ENCODE measurements around the gene TNIP1. TPM values are rescaled to one million over a fixed set of nuclear protein-coding genes. Genes with fewer than 3 reads are reported as not detected.
A peak's percentile ranks its signal among the peaks of the same experiment; 100 is the strongest.

The TNIP1 gene
- total and polyA plus RNA-seq, 10 donors, result 67.7 to 260 (median 199) TPM

DNA sequence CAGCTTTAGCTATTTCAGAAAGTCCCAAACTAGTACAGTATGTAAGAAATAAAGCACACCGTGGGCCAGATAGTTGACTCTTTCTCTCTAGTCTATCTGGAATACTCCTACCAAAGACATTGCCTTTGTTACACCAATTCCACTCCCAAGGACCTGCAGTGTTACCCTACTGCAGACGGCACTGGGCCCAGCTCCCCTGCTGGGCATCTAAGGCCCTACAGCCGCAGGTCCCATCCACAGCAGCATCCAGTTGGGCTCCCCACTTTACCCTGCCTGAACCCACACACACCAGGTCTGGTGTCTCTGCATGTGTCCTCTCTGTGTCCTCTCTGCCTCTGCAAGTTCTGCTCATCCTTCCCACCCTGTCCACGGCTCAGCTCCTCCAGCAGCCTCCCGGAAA, 22.5 kb downstream of the TNIP1 start:
- WGBS, 5 donors, result 69 to 91% (median 86%) methylated on average over 5 of the region's 5 CpGs
- Histone ChIP-seq H3K27ac (peak overlapping the region in 7 of 8 donors; percentile 77 to 95 (median 85)), H3K4me1 (peaks cover 26 to 100% (median 71%) of the 10 kb centered on the region in 6 donors), H3K36me3 (peaks cover 4 to 99% (median 88%) of the 10 kb centered on the region in 6 donors), H3K4me3 (peak overlapping the region in 1 of 8 donors; percentile 46), H3K9me3 (no peaks in the 10 kb centered on the region), H3K27me3 (replicated peaks in 1 of 7) (no peaks in the 10 kb centered on the region)
- TF ChIP-seq CTCF (IDR thresholded peaks at IDR 0.05 in 8 of 11, conservative IDR thresholded peaks at IDR 0.05 in 3 of 11), result no peak
- TF ChIP-seq POLR2A (IDR thresholded peaks at IDR 0.05), result no peak
- no peak for TF ChIP-seq POLR2AphosphoS5 (IDR thresholded peaks at IDR 0.05)
- DNase-seq, result no peak
- intact Hi-C loops (cut with DNase I; ENCODE audit: low total_unique reads), result no loop called here

DNA sequence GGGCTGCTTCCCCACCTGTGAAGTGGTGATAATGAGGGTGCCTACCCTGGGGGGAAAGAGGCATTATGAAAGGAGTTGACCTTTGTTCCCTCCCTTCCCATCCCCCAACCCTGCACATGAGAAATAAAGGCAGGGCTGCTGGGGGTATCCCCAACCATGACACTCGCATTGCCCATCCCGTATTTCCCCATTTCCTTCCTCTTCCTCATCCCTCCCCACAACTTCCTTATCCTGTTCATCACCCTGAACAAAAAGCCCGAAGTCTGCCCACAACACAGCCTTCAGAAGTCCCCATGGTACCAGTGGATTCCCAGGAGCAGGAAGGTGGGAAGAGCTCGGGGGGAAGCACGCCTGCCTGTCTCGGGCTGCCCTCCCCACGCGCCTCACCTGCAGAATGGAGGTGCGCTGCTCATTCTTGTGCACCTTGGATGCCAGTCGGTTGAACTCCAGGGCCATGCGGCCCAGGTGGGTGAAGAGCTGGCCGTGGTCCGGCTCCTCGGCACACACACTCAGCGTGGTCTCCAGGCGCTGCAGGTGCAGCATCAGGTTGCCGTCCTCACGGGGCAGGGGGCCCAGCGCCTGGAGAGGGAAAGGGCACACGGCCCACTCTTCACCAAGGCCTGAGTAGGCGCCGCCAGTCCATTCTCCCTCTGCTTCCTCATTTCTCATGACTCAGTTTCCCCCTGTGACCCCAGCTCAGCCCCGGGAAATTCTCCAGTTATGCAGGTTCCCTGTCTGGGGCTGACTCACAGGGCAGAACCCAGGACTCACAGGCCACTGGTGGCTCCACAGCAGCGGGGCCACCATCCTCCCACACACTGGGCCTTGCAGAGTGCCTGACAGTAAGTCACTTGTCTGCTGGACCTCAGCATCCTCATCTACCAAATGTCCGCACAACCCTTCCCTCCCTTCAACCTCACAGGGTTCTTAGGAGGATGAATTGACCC, 24.2 kb downstream of the TNIP1 start:
- TF ChIP-seq POLR2AphosphoS5 (IDR thresholded peaks at IDR 0.05) (peak; percentile 22 to 63 (median 36)), CTCF (IDR thresholded peaks at IDR 0.05 in 8 of 11, conservative IDR thresholded peaks at IDR 0.05 in 3 of 11) (no peak), POLR2A (IDR thresholded peaks at IDR 0.05) (no peak)
- Histone ChIP-seq H3K4me1 (peaks cover 24 to 100% (median 69%) of the 10 kb centered on the region in 6 donors), H3K27ac (peak overlapping the region in 6 of 8 donors; percentile 14 to 95 (median 58)), H3K4me3 (peak overlapping the region in 2 of 8 donors; percentile 12 to 13), H3K9me3 (no peaks in the 10 kb centered on the region), H3K36me3 (peaks cover 0 to 98% (median 81%) of the 10 kb centered on the region in 6 donors), H3K27me3 (replicated peaks in 1 of 7) (no peaks in the 10 kb centered on the region)
- DNase-seq, result peak; percentile 79
- intact Hi-C loops (cut with DNase I; ENCODE audit: low total_unique reads), result no loop called here
- 76 to 90% (median 80%) methylated on average over 24 to 25 of the region's 25 CpGs for WGBS, 5 donors

DNA sequence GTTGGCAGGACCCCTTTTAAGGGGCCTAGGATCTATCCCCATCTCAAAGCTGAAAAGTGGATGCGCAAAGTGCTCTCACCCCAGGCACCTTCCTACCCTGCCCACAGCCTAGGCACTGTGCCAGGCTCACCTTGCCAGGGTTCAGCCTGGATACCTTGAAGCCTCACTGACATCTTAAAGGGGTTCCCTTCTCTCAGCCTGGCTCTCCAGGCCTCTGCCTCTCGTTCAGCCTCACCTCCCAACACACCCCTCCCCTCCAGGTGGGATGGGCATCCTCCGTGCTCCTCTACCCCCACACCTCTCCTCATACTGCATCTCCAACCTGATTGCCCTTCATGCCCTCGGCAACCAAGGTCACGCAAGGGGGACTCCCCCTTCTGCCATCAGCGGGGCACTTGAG, 25.5 kb downstream of the TNIP1 start:
- 77 to 93% (median 77%) methylated on average over 6 of the region's 6 CpGs for WGBS, 5 donors
- Histone ChIP-seq H3K36me3 (peaks cover 0 to 98% (median 81%) of the 10 kb centered on the region in 6 donors), H3K27ac (peak overlapping the region in 4 of 8 donors; percentile 51 to 95 (median 58)), H3K9me3 (no peaks in the 10 kb centered on the region), H3K4me3 (no peak overlapping the region), H3K4me1 (peaks cover 16 to 93% (median 60%) of the 10 kb centered on the region in 6 donors), H3K27me3 (replicated peaks in 1 of 7) (no peaks in the 10 kb centered on the region)
- DNase-seq, result peak; percentile 54
- TF ChIP-seq POLR2AphosphoS5 (IDR thresholded peaks at IDR 0.05) (peak; percentile 7 to 27 (median 24)), CTCF (IDR thresholded peaks at IDR 0.05 in 8 of 11, conservative IDR thresholded peaks at IDR 0.05 in 3 of 11) (no peak), POLR2A (IDR thresholded peaks at IDR 0.05) (no peak)
- intact Hi-C loops (cut with DNase I; ENCODE audit: low total_unique reads), result no loop called here

DNA sequence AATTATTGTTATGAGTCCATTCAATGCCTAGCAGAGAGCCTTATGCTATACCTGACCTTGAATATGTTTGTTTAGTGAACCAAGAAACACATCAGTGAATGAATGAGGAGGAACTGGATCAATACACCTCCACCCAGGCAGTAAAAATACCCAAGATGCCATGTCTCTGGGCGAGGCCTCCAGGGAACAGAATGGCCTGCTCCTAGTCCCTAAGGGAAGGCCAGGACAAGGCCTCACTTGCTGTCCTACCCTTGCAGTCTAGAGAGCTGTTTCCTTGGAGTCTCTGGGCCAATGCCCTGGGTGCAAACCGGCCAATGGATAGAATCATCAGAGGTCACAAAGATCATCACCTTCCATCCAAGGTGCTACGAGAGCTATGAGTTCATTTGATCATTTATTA, 26.1 kb downstream of the TNIP1 start:
- DNase-seq, result peak; percentile 56
- Histone ChIP-seq H3K36me3 (peaks cover 0 to 98% (median 85%) of the 10 kb centered on the region in 6 donors), H3K27ac (peak overlapping the region in 2 of 8 donors; percentile 32 to 95), H3K9me3 (no peaks in the 10 kb centered on the region), H3K4me3 (no peak overlapping the region), H3K27me3 (replicated peaks in 1 of 7) (no peaks in the 10 kb centered on the region), H3K4me1 (peaks cover 11 to 87% (median 54%) of the 10 kb centered on the region in 6 donors)
- 85 to 95% (median 92%) methylated on average over 3 of the region's 3 CpGs for WGBS, 5 donors
- TF ChIP-seq POLR2AphosphoS5 (IDR thresholded peaks at IDR 0.05) (no peak), POLR2A (IDR thresholded peaks at IDR 0.05) (no peak)
- intact Hi-C loops (cut with DNase I; ENCODE audit: low total_unique reads), result loop anchor here (5.0 kb wide), 1 partner anchor 63 kb away; no protein-coding TSS in a partner anchor

Data from spleen (tissue), 11 donors.